GM12874 (cell line): ENCODE data around the gene OR10R2.

ENCODE experiments used
- CTCF ChIP-seq: IDR thresholded peaks from 2 replicates; pipeline ENCODE4 v1.5.1; 2011; ENCODE audit warnings: low read depth, mild to moderate bottlenecking, control low read depth, low read length, moderate library complexity; ENCODE audit not compliant: insufficient read depth

Gene OR10R2

GRCh38 chr1:158471920-158472319 lies at the start of gene OR10R2:
TSS of gene OR10R2 (plus strand) at chr1:158472220. CDS start at chr1:158472326, 106 bp downstream.
- TF ChIP-seq CTCF, result no peak

GRCh38 chr1:158425027-158425426 lies 47.0 kb upstream of the OR10R2 start:
- no peak for TF ChIP-seq CTCF

- TF ChIP-seq CTCF, result no peak
Measured at GRCh38 chr1:158426137-158426536, 45.9 kb upstream of the OR10R2 start, which contains the start of gene OR10K2. TSS of gene OR10K2 (minus strand) at chr1:158426237. CDS start at chr1:158420866, 5,371 bp downstream.

- no peak for TF ChIP-seq CTCF
Measured at GRCh38 chr1:158434741-158435140, 37.3 kb upstream of the OR10R2 start.

- no peak for TF ChIP-seq CTCF
Measured at GRCh38 chr1:158445376-158445775, 26.6 kb upstream of the OR10R2 start.

- TF ChIP-seq CTCF, result no peak
Measured at GRCh38 chr1:158454537-158454936, 17.5 kb upstream of the OR10R2 start.

GRCh38 chr1:158457246-158457645 lies 14.8 kb upstream of the OR10R2 start:
- TF ChIP-seq CTCF, result no peak
